ENCODE measurements around the gene C14orf93.

The C14orf93 gene

DNA sequence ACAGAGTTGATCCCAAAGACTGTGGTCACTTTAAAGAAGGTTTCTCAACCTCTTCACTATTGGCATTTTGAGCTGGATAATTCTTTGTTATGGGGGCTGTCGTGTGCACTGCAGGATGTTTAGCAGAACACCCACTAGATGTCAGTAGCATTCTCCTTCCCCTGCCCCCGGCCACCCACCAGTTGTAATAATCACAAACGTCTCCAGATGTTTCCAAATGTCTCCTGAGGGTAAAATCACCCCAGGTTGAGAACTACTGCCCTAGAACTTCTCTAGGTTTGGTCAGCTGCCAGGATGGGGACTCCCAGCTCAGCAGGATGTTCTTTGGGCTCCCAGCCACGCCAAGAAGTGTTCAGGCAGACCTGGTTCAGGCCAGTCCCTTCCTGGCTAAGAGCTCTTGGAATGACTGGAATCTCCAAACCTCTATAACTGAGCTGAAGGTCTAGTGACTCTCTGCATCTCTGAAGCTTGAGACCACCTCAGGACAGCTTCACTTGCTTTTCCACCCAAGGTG lies 15.1 kb downstream of the C14orf93 start:
- no peaks in the 10 kb centered on the region for H3K9me3 ChIP-seq (ENCODE audit: control insufficient read depth, low read length)
- H3K4me3 ChIP-seq (ENCODE audit: low read length): no peak overlapping the region
- peaks cover 24% of the 10 kb centered on the region for H3K4me1 ChIP-seq (ENCODE audit: control insufficient read depth, insufficient read depth, low read length)
- H3K27me3 ChIP-seq (ENCODE audit: control insufficient read depth, insufficient read depth, low read length): no peaks in the 10 kb centered on the region
- no peaks in the 10 kb centered on the region for H3K36me3 ChIP-seq (ENCODE audit: control insufficient read depth, insufficient read depth, low read length)
- H3K9ac ChIP-seq (ENCODE audit: low read length): no peak overlapping the region

DNA sequence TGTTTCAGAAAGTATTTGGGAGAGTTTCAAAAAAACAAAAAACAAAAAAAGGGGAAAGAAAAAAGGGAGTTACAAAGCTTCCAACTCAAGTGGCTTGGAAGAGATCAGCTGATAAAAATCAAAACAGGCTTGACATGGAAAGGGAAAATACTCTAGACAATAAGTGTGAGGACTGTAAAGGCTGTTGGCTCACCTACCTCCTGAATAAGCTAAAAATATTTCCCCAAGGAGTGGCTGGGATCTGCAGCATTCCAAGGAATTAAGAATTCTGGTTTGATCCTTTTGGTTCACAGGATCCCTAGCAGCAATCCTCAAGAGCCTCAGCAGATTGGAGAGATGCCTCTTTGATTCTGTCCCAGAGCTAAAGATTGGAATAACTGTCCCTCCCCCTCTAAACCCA lies 16.4 kb downstream of the C14orf93 start:
- H3K9ac ChIP-seq (ENCODE audit: low read length): no peak overlapping the region
- peaks cover 12% of the 10 kb centered on the region for H3K4me1 ChIP-seq (ENCODE audit: control insufficient read depth, insufficient read depth, low read length)
- no peak overlapping the region for H3K4me3 ChIP-seq (ENCODE audit: low read length)
- H3K9me3 ChIP-seq (ENCODE audit: control insufficient read depth, low read length): no peaks in the 10 kb centered on the region
- H3K36me3 ChIP-seq (ENCODE audit: control insufficient read depth, insufficient read depth, low read length): no peaks in the 10 kb centered on the region
- no peaks in the 10 kb centered on the region for H3K27me3 ChIP-seq (ENCODE audit: control insufficient read depth, insufficient read depth, low read length)

GRCh38 chr14:22991852-22992251 lies 18.1 kb downstream of the C14orf93 start:
- no peaks in the 10 kb centered on the region for H3K27me3 ChIP-seq (ENCODE audit: control insufficient read depth, insufficient read depth, low read length)
- no peak overlapping the region for H3K9ac ChIP-seq (ENCODE audit: low read length)
- H3K4me1 ChIP-seq (ENCODE audit: control insufficient read depth, insufficient read depth, low read length): no peaks in the 10 kb centered on the region
- H3K9me3 ChIP-seq (ENCODE audit: control insufficient read depth, low read length): no peaks in the 10 kb centered on the region
- H3K36me3 ChIP-seq (ENCODE audit: control insufficient read depth, insufficient read depth, low read length): no peaks in the 10 kb centered on the region
- H3K4me3 ChIP-seq (ENCODE audit: low read length): no peak overlapping the region

DNA sequence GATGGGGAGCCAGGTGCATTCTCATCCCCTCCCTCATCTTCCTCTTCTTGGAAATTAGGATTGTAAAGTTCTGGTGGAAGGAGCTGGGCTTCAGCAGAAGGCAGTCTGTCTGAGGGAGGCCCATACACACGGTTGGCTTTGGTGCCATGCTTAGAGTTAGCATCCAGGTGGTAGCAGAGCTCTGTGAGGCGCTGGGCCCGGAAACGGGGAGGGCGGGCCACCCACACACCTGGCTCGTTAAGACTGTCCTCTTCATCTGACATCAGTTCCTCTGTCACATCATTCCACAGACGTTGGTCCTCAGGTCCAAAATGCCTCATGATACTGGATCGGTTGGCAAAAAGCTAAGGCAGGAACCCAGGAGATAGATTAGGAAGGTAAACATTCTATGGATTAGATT lies 22.7 kb downstream of the C14orf93 start:
- no peak overlapping the region for H3K4me3 ChIP-seq (ENCODE audit: low read length)
- no peaks in the 10 kb centered on the region for H3K4me1 ChIP-seq (ENCODE audit: control insufficient read depth, insufficient read depth, low read length)
- no peaks in the 10 kb centered on the region for H3K9me3 ChIP-seq (ENCODE audit: control insufficient read depth, low read length)
- H3K27me3 ChIP-seq (ENCODE audit: control insufficient read depth, insufficient read depth, low read length): no peaks in the 10 kb centered on the region
- no peaks in the 10 kb centered on the region for H3K36me3 ChIP-seq (ENCODE audit: control insufficient read depth, insufficient read depth, low read length)
- H3K9ac ChIP-seq (ENCODE audit: low read length): no peak overlapping the region

GRCh38 chr14:22986508-22987054 lies 23.4 kb downstream of the C14orf93 start:
- Histone ChIP-seq H3K9ac (ENCODE audit: low read length) (no peak overlapping the region), H3K9me3 (ENCODE audit: control insufficient read depth, low read length) (no peaks in the 10 kb centered on the region), H3K36me3 (ENCODE audit: control insufficient read depth, insufficient read depth, low read length) (no peaks in the 10 kb centered on the region), H3K4me3 (ENCODE audit: low read length) (no peak overlapping the region), H3K4me1 (ENCODE audit: control insufficient read depth, insufficient read depth, low read length) (no peaks in the 10 kb centered on the region), H3K27me3 (ENCODE audit: control insufficient read depth, insufficient read depth, low read length) (peaks cover 7% of the 10 kb centered on the region)

- Histone ChIP-seq H3K9ac (ENCODE audit: low read length) (no peak overlapping the region), H3K4me1 (ENCODE audit: control insufficient read depth, insufficient read depth, low read length) (peaks cover 4% of the 10 kb centered on the region), H3K36me3 (ENCODE audit: control insufficient read depth, insufficient read depth, low read length) (no peaks in the 10 kb centered on the region), H3K27me3 (ENCODE audit: control insufficient read depth, insufficient read depth, low read length) (peaks cover 13% of the 10 kb centered on the region), H3K9me3 (ENCODE audit: control insufficient read depth, low read length) (no peaks in the 10 kb centered on the region), H3K4me3 (ENCODE audit: low read length) (no peak overlapping the region)
These were observed 23.9 kb downstream of the C14orf93 start for GRCh38 chr14:22985894-22986507.

DNA sequence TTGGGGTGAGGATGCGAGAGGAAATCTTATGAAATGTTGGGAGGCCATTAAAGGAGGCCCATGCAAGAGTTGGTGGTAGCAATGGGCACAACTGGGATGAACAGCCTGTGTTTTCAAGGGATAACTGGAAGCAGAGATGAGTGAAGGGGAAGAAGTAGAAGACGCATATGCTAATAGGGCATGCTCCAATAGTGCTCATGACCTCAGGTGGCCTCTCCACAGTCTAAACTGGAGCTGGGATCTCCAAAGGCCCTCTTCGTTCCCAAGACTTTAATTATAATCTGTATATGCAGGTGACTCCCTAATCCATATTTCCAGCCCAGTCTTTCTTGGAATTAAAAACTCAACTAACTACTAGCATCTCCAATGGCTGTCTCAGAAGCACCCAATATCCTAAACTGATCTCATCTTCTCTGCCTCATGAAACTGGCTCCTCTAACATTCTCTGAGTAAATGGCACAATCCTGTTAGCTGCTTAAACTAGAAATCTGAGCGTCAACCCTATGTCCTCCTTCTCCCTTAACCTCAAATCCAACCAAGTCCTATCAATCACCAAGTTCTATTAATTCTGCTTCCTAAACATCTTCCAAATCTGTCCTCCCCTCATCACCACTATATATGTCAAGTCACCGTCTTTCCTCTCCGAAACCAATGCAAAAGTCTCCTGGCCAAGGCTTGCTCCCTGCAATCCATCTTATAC lies 24.8 kb downstream of the C14orf93 start:
- H3K4me1 ChIP-seq (ENCODE audit: control insufficient read depth, insufficient read depth, low read length): peaks cover 10% of the 10 kb centered on the region
- H3K36me3 ChIP-seq (ENCODE audit: control insufficient read depth, insufficient read depth, low read length): no peaks in the 10 kb centered on the region
- H3K4me3 ChIP-seq (ENCODE audit: low read length): no peak overlapping the region
- H3K9me3 ChIP-seq (ENCODE audit: control insufficient read depth, low read length): no peaks in the 10 kb centered on the region
- H3K27me3 ChIP-seq (ENCODE audit: control insufficient read depth, insufficient read depth, low read length): peaks cover 16% of the 10 kb centered on the region
- H3K9ac ChIP-seq (ENCODE audit: low read length): no peak overlapping the region

- no peaks in the 10 kb centered on the region for H3K9me3 ChIP-seq (ENCODE audit: control insufficient read depth, low read length)
- peak within 1 kb of the TSS; percentile 49 for H3K9ac ChIP-seq (ENCODE audit: low read length)
- H3K36me3 ChIP-seq (ENCODE audit: control insufficient read depth, insufficient read depth, low read length): no peaks in the 10 kb centered on the region
- H3K27me3 ChIP-seq (ENCODE audit: control insufficient read depth, insufficient read depth, low read length): peaks cover 16% of the 10 kb centered on the region
- H3K4me3 ChIP-seq (ENCODE audit: low read length): peak within 1 kb of the TSS; percentile 29
- peaks cover 34% of the 10 kb centered on the region for H3K4me1 ChIP-seq (ENCODE audit: control insufficient read depth, insufficient read depth, low read length)
These were observed 27.3 kb downstream of the C14orf93 start, which contains the start of gene AJUBA for GRCh38 chr14:22982477-22983245. TSS of gene AJUBA (minus strand) at chr14:22982551. CDS start at chr14:22982266, 285 bp downstream.

DNA sequence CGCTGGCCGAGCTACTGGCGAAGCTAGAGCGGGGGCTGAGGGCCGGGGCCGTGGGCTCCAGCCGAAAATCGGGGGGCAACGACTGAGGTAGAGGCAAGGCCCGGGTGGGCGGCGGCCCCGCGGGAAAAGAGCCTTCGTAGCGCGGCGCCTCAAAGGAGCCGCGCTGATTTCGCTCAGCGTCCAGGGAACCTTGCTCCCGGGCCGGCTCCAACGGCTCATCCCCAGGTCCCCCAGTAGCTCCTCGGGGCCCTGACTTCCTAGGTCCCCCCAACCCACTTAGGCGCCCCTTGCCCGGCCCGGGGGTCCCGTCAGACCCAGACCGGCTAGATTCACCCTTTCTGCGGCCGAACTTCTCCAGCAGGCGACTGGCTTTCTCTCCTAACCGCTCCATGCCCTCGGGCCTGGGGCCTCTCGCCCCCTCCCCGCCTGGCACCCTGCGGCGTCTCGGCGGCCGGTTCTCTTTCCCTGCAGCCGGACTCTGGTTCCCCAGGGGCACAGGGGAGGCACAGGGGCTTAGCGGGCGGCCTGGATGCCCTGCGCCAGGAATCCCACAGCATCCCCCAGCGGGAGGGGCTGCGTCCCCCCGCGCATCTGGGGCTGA lies 28.0 kb downstream of the C14orf93 start:
- Histone ChIP-seq H3K27me3 (ENCODE audit: control insufficient read depth, insufficient read depth, low read length) (peaks cover 16% of the 10 kb centered on the region), H3K9me3 (ENCODE audit: control insufficient read depth, low read length) (no peaks in the 10 kb centered on the region), H3K4me3 (ENCODE audit: low read length) (peak overlapping the region; percentile 29), H3K9ac (ENCODE audit: low read length) (peak overlapping the region; percentile 49), H3K4me1 (ENCODE audit: control insufficient read depth, insufficient read depth, low read length) (peaks cover 41% of the 10 kb centered on the region), H3K36me3 (ENCODE audit: control insufficient read depth, insufficient read depth, low read length) (no peaks in the 10 kb centered on the region)

GRCh38 chr14:22981090-22981875 lies 28.7 kb downstream of the C14orf93 start:
- Histone ChIP-seq H3K4me1 (ENCODE audit: control insufficient read depth, insufficient read depth, low read length) (peaks cover 48% of the 10 kb centered on the region), H3K36me3 (ENCODE audit: control insufficient read depth, insufficient read depth, low read length) (no peaks in the 10 kb centered on the region), H3K9ac (ENCODE audit: low read length) (peak overlapping the region; percentile 49), H3K4me3 (ENCODE audit: low read length) (peak overlapping the region; percentile 29), H3K9me3 (ENCODE audit: control insufficient read depth, low read length) (no peaks in the 10 kb centered on the region), H3K27me3 (ENCODE audit: control insufficient read depth, insufficient read depth, low read length) (peaks cover 16% of the 10 kb centered on the region)

GRCh38 chr14:22980672-22981089 lies 29.3 kb downstream of the C14orf93 start:
- peaks cover 16% of the 10 kb centered on the region for H3K27me3 ChIP-seq (ENCODE audit: control insufficient read depth, insufficient read depth, low read length)
- H3K9me3 ChIP-seq (ENCODE audit: control insufficient read depth, low read length): no peaks in the 10 kb centered on the region
- peaks cover 49% of the 10 kb centered on the region for H3K4me1 ChIP-seq (ENCODE audit: control insufficient read depth, insufficient read depth, low read length)
- no peak overlapping the region for H3K4me3 ChIP-seq (ENCODE audit: low read length)
- H3K36me3 ChIP-seq (ENCODE audit: control insufficient read depth, insufficient read depth, low read length): no peaks in the 10 kb centered on the region
- H3K9ac ChIP-seq (ENCODE audit: low read length): peak overlapping the region; percentile 28
